ENCODE data around the gene ZBTB7A.

GRCh38 chr19:4046946-4047683 is 19.6 kb downstream of the ZBTB7A start:
- TF ChIP-seq EZH2 (IDR thresholded peaks at IDR 0.05; ENCODE audit: insufficient read depth, poor library complexity, severe bottlenecking) (no peak), EZH2phosphoT487 (IDR thresholded peaks at IDR 0.05; ENCODE audit: insufficient read depth, low read depth) (no peak)
